Transverse colon (tissue), 3 donors: ENCODE measurements around the gene ALDH1A1.

Experiments
- POLR2A ChIP-seq: fragments of 450-650 bp; IDR thresholded peaks from one replicate; pipeline ENCODE4 v1.6.1; 2016; ENCODE audit warnings: antibody characterized with exemption, mild to moderate bottlenecking, moderate library complexity
- TF ChIP-seq, protein P1 (sequence below), 5 experiments: fragments of 200-600 bp in 3 of 5; fragments of 450-650 bp in 2 of 5; sonication (generic) in 3 of 5; IDR thresholded peaks; 1 replicate in 2 of 5; 2 replicates in 3 of 5; pipeline ENCODE4 v1.5.1; 2016 to 2017; ENCODE audit warnings: antibody characterized with exemption in 5 of 5, inconsistent platforms in 3 of 5, mild to moderate bottlenecking in 2 of 5, moderate library complexity in 1 of 5

GRCh38 chr9:72984226-72984947, 31.5 kb upstream of the ALDH1A1 start:
- TF ChIP-seq, protein P1, sequence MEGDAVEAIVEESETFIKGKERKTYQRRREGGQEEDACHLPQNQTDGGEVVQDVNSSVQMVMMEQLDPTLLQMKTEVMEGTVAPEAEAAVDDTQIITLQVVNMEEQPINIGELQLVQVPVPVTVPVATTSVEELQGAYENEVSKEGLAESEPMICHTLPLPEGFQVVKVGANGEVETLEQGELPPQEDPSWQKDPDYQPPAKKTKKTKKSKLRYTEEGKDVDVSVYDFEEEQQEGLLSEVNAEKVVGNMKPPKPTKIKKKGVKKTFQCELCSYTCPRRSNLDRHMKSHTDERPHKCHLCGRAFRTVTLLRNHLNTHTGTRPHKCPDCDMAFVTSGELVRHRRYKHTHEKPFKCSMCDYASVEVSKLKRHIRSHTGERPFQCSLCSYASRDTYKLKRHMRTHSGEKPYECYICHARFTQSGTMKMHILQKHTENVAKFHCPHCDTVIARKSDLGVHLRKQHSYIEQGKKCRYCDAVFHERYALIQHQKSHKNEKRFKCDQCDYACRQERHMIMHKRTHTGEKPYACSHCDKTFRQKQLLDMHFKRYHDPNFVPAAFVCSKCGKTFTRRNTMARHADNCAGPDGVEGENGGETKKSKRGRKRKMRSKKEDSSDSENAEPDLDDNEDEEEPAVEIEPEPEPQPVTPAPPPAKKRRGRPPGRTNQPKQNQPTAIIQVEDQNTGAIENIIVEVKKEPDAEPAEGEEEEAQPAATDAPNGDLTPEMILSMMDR (IDR thresholded peaks at IDR 0.05): no peak
- no peak for TF ChIP-seq POLR2A
